ENCODE data around the gene TMED8. TPM values are rescaled to one million over a fixed set of nuclear protein-coding genes. Genes with fewer than 3 reads are reported as not detected.

Gene TMED8, protein sequence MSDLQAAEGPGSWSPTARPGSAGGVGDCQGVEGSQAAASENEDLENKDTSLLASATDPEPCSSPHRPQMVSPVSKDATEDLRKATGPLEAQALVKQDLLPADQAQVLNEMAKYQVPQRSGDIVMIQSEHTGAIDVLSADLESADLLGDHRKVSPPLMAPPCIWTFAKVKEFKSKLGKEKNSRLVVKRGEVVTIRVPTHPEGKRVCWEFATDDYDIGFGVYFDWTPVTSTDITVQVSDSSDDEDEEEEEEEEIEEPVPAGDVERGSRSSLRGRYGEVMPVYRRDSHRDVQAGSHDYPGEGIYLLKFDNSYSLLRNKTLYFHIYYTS
- total RNA-seq (10 to 100 TPM in 6 of 7 donors, 1 to 10 TPM in 1; 10.0 to 17.4 (median 14.5) TPM), polyA plus RNA-seq (10 to 100 TPM in 1 of 2 donors, 1 to 10 TPM in 1; 5.5 to 13.1 TPM)
- long read RNA-seq, donor 1, full-length matches to known transcripts = 8 of 32 reads
- long read RNA-seq, donor 1, partial matches to known transcripts = 1 of 32 reads
- long read RNA-seq, donor 1, other reads (novel, unspliced or antisense) = 23 of 32 reads
- long read RNA-seq, donor 2, full-length matches to known transcripts = 4 of 4 reads
- long read RNA-seq, donor 2, partial matches to known transcripts = 0 of 4 reads
- long read RNA-seq, donor 2, other reads (novel, unspliced or antisense) = 0 of 4 reads
- long read RNA-seq, donor 3, full-length matches to known transcripts = 1 of 9 reads
- long read RNA-seq, donor 3, partial matches to known transcripts = 0 of 9 reads
- long read RNA-seq, donor 3, other reads (novel, unspliced or antisense) = 8 of 9 reads

- TF ChIP-seq POLR2A (IDR thresholded peaks at IDR 0.05) = no peak
- TF ChIP-seq, protein P1, sequence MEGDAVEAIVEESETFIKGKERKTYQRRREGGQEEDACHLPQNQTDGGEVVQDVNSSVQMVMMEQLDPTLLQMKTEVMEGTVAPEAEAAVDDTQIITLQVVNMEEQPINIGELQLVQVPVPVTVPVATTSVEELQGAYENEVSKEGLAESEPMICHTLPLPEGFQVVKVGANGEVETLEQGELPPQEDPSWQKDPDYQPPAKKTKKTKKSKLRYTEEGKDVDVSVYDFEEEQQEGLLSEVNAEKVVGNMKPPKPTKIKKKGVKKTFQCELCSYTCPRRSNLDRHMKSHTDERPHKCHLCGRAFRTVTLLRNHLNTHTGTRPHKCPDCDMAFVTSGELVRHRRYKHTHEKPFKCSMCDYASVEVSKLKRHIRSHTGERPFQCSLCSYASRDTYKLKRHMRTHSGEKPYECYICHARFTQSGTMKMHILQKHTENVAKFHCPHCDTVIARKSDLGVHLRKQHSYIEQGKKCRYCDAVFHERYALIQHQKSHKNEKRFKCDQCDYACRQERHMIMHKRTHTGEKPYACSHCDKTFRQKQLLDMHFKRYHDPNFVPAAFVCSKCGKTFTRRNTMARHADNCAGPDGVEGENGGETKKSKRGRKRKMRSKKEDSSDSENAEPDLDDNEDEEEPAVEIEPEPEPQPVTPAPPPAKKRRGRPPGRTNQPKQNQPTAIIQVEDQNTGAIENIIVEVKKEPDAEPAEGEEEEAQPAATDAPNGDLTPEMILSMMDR (IDR thresholded peaks at IDR 0.05) = peak in 2 of 3 donors; percentile 20 to 22
- intact Hi-C loops (cut with DNase I) = no loop called here
These were observed at the start of gene TMED8, which contains the start of gene SAMD15 for GRCh38 chr14:77376771-77377501. Gene TMED8 (minus strand): TSS chr14:77377094. CDS start chr14:77377053, 41 bp downstream. Gene SAMD15 (plus strand): TSS chr14:77377379. CDS start chr14:77377419, 40 bp downstream.

DNA sequence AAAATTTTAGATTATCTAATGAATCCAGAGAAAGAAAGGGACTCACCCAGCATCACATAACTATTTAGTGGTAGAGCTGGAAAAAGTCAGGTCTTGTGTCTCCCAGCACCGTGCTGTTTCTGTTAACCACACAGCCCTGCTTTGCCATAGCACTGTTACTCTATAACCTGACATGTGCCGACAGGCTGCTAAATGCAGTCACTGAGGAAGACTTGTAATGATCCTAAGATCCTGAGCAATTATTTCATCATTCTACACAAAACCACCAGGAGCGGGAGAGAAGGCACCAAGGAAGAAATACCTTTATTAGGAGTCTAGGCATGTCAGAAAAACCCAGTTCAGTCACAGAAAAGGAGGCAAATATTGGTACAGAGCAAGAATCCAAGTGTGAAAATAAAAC is 49.5 kb upstream of the TMED8 start:
- 96 to 100% (median 100%) methylated on average over 3 of the region's 3 CpGs for WGBS, 3 donors
- DNase-seq = no peak
- Histone ChIP-seq H3K27ac (no peak overlapping the region), H3K36me3 (no peaks in the 10 kb centered on the region), H3K4me3 (no peak overlapping the region), H3K4me1 (ENCODE audit: insufficient read depth) (no peaks in the 10 kb centered on the region), H3K9me3 (no peaks in the 10 kb centered on the region), H3K27me3 (no peaks in the 10 kb centered on the region)
- TF ChIP-seq POLR2A (IDR thresholded peaks at IDR 0.05) = no peak
- TF ChIP-seq, protein P1 (IDR thresholded peaks at IDR 0.05) = no peak
- TF ChIP-seq EP300 (IDR thresholded peaks at IDR 0.05) = no peak
- intact Hi-C loops (cut with DNase I) = loop anchor here in 1 of 4 donors (1.0 kb wide), 1 partner anchor 17 kb away; no protein-coding TSS in a partner anchor

More at GRCh38 chr14:77376771-77377501, at the start of gene TMED8, which contains the start of gene SAMD15:
- Histone ChIP-seq H3K9me3 (no peaks in the 10 kb centered on the region), H3K27me3 (no peaks in the 10 kb centered on the region), H3K36me3 (no peaks in the 10 kb centered on the region), H3K4me3 (peak within 1 kb of the TSS; percentile 91), H3K4me1 (ENCODE audit: insufficient read depth) (peaks cover 5% of the 10 kb centered on the region), H3K27ac (peak within 1 kb of the TSS; percentile 60 to 83)
- WGBS, 3 donors = 0 to 1% (median 0%) methylated on average over 40 to 69 of the region's 69 CpGs
- peak; percentile 75 to 91 (median 84) for DNase-seq

GRCh38 chr14:77424862-77425261 is 48.0 kb upstream of the TMED8 start:
- intact Hi-C loops (cut with DNase I) = no loop called here
- Histone ChIP-seq H3K9me3 (no peaks in the 10 kb centered on the region), H3K27ac (no peak overlapping the region), H3K4me1 (ENCODE audit: insufficient read depth) (no peaks in the 10 kb centered on the region), H3K36me3 (no peaks in the 10 kb centered on the region), H3K4me3 (no peak overlapping the region), H3K27me3 (no peaks in the 10 kb centered on the region)
- no peak for DNase-seq
- 91 to 95% (median 92%) methylated on average over 3 of the region's 3 CpGs for WGBS, 3 donors
- TF ChIP-seq EP300 (IDR thresholded peaks at IDR 0.05) = no peak
- TF ChIP-seq, protein P1 (IDR thresholded peaks at IDR 0.05) = no peak
- no peak for TF ChIP-seq POLR2A (IDR thresholded peaks at IDR 0.05)

GRCh38 chr14:77423423-77423822 is 46.5 kb upstream of the TMED8 start, which contains the start of gene NOXRED1:
Gene NOXRED1 (minus strand): TSS chr14:77423523. CDS start chr14:77422889, 634 bp downstream.
- DNase-seq = no peak
- Histone ChIP-seq H3K9me3 (no peaks in the 10 kb centered on the region), H3K4me1 (ENCODE audit: insufficient read depth) (no peaks in the 10 kb centered on the region), H3K27me3 (no peaks in the 10 kb centered on the region), H3K27ac (no peak within 1 kb of the TSS), H3K36me3 (no peaks in the 10 kb centered on the region), H3K4me3 (no peak within 1 kb of the TSS)
- TF ChIP-seq EP300 (IDR thresholded peaks at IDR 0.05) (no peak), POLR2A (IDR thresholded peaks at IDR 0.05) (no peak)
- TF ChIP-seq, protein P1 (IDR thresholded peaks at IDR 0.05) = no peak
- intact Hi-C loops (cut with DNase I) = no loop called here
- 95 to 100% (median 97%) methylated on average over 1 of the region's 1 CpG for WGBS, 3 donors

Data from ovary (tissue), 10 donors.